ENCODE measurements around the gene GTF2IRD1. TPM values are rescaled to one million over a fixed set of nuclear protein-coding genes. Genes with fewer than 3 reads are reported as not detected.
A peak's percentile ranks its signal among the peaks of the same experiment; 100 is the strongest.
"Not testable (repeated sequence)": the region's sequence is repeated elsewhere in the genome, so short reads cannot be mapped to it uniquely, and the experiment has no call there.

GTF2IRD1 gene
- total RNA-seq, 1 donor from 2014 or later = 80.8 TPM

DNA sequence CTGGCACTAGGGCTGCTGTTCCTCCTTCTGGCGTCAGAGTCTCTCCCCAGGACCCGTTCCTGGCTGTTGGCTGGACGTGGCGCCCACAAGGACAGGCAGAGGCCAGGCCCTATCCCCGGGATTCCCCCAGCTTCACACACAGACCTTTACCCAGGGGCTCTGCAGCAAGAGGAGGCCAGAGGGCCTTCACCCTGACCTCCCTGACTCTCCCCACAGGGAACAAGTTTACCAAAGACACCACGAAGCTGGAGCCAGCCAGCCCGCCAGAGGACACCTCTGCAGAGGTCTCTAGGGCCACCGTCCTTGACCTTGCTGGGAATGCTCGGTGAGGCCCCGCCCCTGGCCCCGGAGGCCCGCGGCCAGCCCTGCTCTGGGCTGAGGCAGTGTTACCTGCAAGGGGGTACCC, 82.2 kb downstream of the GTF2IRD1 start:
- H3K27me3 Mint-ChIP-seq (ENCODE audit: low read depth) = no peaks in the 10 kb centered on the region
- DNase-seq (ENCODE audit: low spot score in 2 of 2, unreplicated experiment in 2 of 2) = no peak
- no peaks in the 10 kb centered on the region for H3K4me1 Mint-ChIP-seq
- H3K4me3 Mint-ChIP-seq = no peak overlapping the region
- H3K27ac Mint-ChIP-seq = no peak overlapping the region
- peaks cover 30% of the 10 kb centered on the region for H3K36me3 Mint-ChIP-seq
- TF ChIP-seq CTCF (IDR thresholded peaks at IDR 0.05; ENCODE audit: unreplicated experiment) = no peak
- H3K9me3 Mint-ChIP-seq = no peaks in the 10 kb centered on the region

GRCh38 chr7:74541937-74542336, 88.2 kb downstream of the GTF2IRD1 start:
- DNase-seq (ENCODE audit: low spot score in 2 of 2, unreplicated experiment in 2 of 2); H3K27me3 Mint-ChIP-seq (ENCODE audit: low read depth); H3K4me1 Mint-ChIP-seq; H3K4me3 Mint-ChIP-seq; H3K9me3 Mint-ChIP-seq; H3K27ac Mint-ChIP-seq: not testable (repeated sequence)
- peaks cover 36% of the 10 kb centered on the region for H3K36me3 Mint-ChIP-seq

DNA sequence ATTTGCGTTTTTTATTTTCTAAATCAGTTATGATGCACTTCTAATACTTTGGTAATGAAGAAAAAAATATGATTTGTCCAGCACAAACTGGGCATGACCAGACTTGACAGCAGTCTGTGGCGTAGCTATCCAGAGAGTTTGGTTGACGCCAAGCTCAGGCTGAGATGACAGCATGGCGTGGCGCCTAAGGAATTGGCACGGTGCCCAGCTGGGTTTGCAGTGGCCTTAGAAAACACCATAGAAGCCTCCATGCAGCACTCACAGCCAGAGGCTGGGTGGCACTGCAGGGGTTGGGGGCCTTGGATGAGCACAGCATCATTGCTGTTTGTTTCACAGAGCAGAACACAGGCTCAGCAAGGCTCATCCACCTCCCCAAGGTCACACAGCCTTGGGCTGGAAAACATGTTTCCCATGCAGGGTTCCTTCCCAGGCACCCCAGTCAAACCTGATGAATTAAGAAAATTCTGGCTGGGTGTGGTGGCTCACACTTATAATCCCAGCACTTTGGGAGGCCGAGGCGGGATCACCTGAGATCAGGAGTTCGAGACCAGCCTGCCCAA, 88.9 kb downstream of the GTF2IRD1 start:
- H3K4me1 Mint-ChIP-seq = peaks cover 2% of the 10 kb centered on the region
- peaks cover 36% of the 10 kb centered on the region for H3K36me3 Mint-ChIP-seq
- H3K27me3 Mint-ChIP-seq (ENCODE audit: low read depth) = no peaks in the 10 kb centered on the region
- peak in 1 of 2 experiments; percentile 43 for DNase-seq (ENCODE audit: low spot score in 2 of 2, unreplicated experiment in 2 of 2)
- TF ChIP-seq CTCF (IDR thresholded peaks at IDR 0.05; ENCODE audit: unreplicated experiment) = no peak
- no peak overlapping the region for H3K4me3 Mint-ChIP-seq
- no peak overlapping the region for H3K27ac Mint-ChIP-seq
- H3K9me3 Mint-ChIP-seq = no peaks in the 10 kb centered on the region

DNA sequence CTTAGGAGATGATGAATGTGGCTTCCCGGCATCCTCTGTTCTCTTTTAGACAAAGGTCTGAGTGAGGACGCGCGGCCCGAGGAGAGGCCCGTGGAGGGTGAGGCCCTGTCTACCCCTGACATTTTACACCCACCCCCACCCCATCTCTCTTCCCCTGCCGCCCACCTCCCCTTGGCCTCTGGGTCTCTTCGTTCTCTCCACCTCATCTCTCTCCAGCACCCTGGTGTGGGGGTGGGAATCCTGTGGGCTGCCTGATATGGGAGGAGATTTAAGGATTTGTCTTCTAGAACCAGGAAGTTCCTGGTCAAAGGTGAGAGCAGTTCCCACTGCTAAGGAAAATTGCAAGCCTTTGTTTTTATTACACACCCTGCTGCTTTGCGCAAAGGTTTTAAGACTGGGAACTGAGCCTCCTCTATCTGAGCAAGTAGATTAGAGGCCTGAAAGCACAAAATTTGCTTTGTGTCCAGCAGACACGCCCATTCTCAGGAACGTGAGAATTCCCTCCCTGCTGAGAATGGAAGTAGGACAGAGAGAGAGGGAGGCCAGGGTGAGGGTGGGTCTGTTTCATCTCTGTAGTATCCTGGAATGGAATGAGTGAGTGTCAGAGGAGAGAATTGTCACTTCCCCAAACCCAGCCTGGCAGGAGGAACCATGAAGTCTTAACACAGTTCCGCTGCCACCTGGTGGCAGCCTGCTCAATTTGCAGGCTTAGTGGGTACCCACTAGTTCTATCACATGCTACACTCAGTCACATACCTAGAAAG, 91.2 kb downstream of the GTF2IRD1 start:
- Mint-ChIP-seq H3K36me3 (peaks cover 34% of the 10 kb centered on the region), H3K9me3 (no peaks in the 10 kb centered on the region), H3K27ac (peak overlapping the region; percentile 51), H3K27me3 (ENCODE audit: low read depth) (no peaks in the 10 kb centered on the region), H3K4me1 (peaks cover 2% of the 10 kb centered on the region), H3K4me3 (no peak overlapping the region)
- peak; percentile 24 for TF ChIP-seq CTCF (IDR thresholded peaks at IDR 0.05; ENCODE audit: unreplicated experiment)
- no peak for DNase-seq (ENCODE audit: low spot score in 2 of 2, unreplicated experiment in 2 of 2)

DNA sequence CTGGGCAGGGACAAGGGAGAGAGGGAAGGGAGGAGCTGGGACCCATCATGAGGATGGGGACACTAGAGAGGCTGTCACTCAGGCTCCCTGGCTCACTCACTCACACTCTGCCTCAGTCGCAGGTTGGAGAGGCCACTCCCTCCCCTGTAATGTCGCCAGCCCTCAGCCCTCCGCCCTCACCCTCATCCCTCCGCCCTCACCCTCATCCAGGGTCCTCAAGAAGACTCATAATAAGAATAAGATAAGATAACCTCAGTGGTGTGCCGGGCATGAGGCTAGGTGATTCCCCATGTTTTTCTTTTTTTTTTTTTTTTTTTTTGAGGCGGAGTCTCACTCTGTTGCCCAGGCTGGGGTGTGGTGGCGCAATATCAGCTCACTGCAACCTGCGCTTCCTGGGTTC, 92.2 kb downstream of the GTF2IRD1 start:
- H3K36me3 Mint-ChIP-seq = peaks cover 33% of the 10 kb centered on the region
- no peak for DNase-seq (ENCODE audit: low spot score in 2 of 2, unreplicated experiment in 2 of 2)
- no peak overlapping the region for H3K27ac Mint-ChIP-seq
- no peak for TF ChIP-seq CTCF (IDR thresholded peaks at IDR 0.05; ENCODE audit: unreplicated experiment)
- H3K4me3 Mint-ChIP-seq = no peak overlapping the region
- H3K27me3 Mint-ChIP-seq (ENCODE audit: low read depth) = no peaks in the 10 kb centered on the region
- H3K9me3 Mint-ChIP-seq = no peaks in the 10 kb centered on the region
- H3K4me1 Mint-ChIP-seq = peaks cover 2% of the 10 kb centered on the region

DNA sequence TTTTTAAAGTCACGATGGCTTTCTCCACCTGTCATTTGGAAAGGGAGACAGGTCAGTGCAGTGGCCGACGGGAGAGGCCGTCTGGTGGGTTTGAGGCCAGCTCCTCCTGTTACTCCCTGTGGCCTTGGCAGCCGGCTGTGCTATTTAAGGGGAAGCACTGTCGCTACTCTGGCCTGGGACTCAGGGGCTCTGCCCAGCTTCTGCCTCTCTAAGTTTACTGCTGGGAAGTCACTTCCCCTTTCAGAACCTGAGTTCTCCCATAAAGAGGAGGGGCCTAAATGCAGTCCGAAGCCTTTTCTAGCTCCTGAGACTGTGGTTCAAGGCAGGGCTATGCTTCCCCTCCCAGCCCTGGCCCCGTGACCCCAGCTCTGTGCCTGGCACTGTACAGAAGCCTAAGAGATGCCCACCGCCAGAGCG, 99.9 kb downstream of the GTF2IRD1 start:
- H3K27ac Mint-ChIP-seq; DNase-seq (ENCODE audit: low spot score in 2 of 2, unreplicated experiment in 2 of 2); H3K27me3 Mint-ChIP-seq (ENCODE audit: low read depth); H3K9me3 Mint-ChIP-seq; H3K4me1 Mint-ChIP-seq; H3K4me3 Mint-ChIP-seq: not testable (repeated sequence)
- H3K36me3 Mint-ChIP-seq = peaks cover 22% of the 10 kb centered on the region

Data from mesothelial cell of epicardium (in vitro differentiated cells).